Measurements from ENCODE around the gene KMT2E.

DNA sequence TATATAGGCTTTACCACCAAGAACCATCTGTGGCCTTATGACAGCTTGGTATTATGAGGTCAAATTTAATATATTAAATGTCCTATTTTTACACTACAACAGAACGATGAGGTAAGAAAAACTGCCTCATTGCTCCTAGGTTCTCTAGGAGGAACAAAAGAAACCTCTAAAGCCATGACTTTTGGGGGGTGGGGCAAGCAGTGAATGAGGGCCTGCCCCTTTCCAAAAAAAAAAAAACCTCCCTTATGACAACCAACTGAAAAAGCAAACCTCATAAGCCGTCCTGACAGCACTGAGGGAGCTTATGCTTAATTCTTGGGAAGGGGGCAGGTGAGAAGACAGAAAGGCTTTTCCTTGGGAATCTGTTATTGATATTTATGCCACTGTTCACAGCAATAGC is 116.6 kb downstream of the KMT2E start:
- no peak for TF ChIP-seq ZNF138 (tag by site-specific recombination; IDR thresholded peaks at IDR 0.05; ENCODE audit: borderline replicate concordance)
- TF ChIP-seq, protein P1, sequence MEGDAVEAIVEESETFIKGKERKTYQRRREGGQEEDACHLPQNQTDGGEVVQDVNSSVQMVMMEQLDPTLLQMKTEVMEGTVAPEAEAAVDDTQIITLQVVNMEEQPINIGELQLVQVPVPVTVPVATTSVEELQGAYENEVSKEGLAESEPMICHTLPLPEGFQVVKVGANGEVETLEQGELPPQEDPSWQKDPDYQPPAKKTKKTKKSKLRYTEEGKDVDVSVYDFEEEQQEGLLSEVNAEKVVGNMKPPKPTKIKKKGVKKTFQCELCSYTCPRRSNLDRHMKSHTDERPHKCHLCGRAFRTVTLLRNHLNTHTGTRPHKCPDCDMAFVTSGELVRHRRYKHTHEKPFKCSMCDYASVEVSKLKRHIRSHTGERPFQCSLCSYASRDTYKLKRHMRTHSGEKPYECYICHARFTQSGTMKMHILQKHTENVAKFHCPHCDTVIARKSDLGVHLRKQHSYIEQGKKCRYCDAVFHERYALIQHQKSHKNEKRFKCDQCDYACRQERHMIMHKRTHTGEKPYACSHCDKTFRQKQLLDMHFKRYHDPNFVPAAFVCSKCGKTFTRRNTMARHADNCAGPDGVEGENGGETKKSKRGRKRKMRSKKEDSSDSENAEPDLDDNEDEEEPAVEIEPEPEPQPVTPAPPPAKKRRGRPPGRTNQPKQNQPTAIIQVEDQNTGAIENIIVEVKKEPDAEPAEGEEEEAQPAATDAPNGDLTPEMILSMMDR (tag by site-specific recombination; IDR thresholded peaks at IDR 0.05), result no peak
- no peak for TF ChIP-seq BCL11A (tag by site-specific recombination; IDR thresholded peaks at IDR 0.05; ENCODE audit: low read depth)
- no peak for TF ChIP-seq ZBTB1 (tag by site-specific recombination; IDR thresholded peaks at IDR 0.05)
- TF ChIP-seq ZNF274 (IDR thresholded peaks at IDR 0.05; ENCODE audit: low read length), result no peak
- no peak for TF ChIP-seq ZNF274 (tag by site-specific recombination; IDR thresholded peaks at IDR 0.05; ENCODE audit: borderline replicate concordance)

Measured in HEK293 (cell line).